GM12878 (cell line): ENCODE data around the gene SERHL2. TPM values are rescaled to one million over a fixed set of nuclear protein-coding genes. Genes with fewer than 3 reads are reported as not detected.

ENCODE experiments used
- BRCA1 ChIP-seq: IDR thresholded peaks from 2 replicates; pipeline ENCODE4 v1.6.1; 2011; ENCODE audit warnings: low read depth, low read length, improper control_type of control experiment
- CBX3 ChIP-seq: fragments of 200-600 bp; sonication (generic); IDR thresholded peaks from 2 replicates; pipeline ENCODE4 v1.6.1; 2016; ENCODE audit warnings: low read depth, borderline replicate concordance
- CHD2 ChIP-seq: IDR thresholded peaks from 2 replicates; pipeline ENCODE4 v1.6.1; 2011; ENCODE audit warnings: low read depth, low read length, improper control_type of control experiment, borderline replicate concordance
- CREM ChIP-seq: IDR thresholded peaks from 2 replicates; pipeline ENCODE4 v1.6.1; 2014; ENCODE audit warnings: antibody characterized with exemption, low read depth
- DPF2 ChIP-seq: fragments of 450-650 bp; IDR thresholded peaks from 2 replicates; pipeline ENCODE4 v1.6.1; 2017; ENCODE audit warnings: mild to moderate bottlenecking
- EP300 ChIP-seq, 2 experiments: fragments of 150-350 bp in 1 of 2; IDR thresholded peaks; 2 replicates each; pipeline ENCODE4 v1.6.1; 2011 to 2012; ENCODE audit warnings: low read depth in 2 of 2, low read length in 2 of 2, borderline replicate concordance in 1 of 2, improper control_type of control experiment in 1 of 2, inconsistent platforms in 1 of 2; ENCODE audit not compliant: control insufficient read depth in 1 of 2
- LARP7 ChIP-seq: fragments of 450-650 bp; IDR thresholded peaks from 2 replicates; pipeline ENCODE4 v1.6.1; 2017; ENCODE audit warnings: mild to moderate bottlenecking
- MYB ChIP-seq: fragments of 150-350 bp; IDR thresholded peaks from 2 replicates; pipeline ENCODE4 v1.6.1; 2014; ENCODE audit warnings: mild to moderate bottlenecking, low read depth, low read length, borderline replicate concordance
- MYC ChIP-seq: IDR thresholded peaks from 2 replicates; pipeline ENCODE4 v1.6.1; 2011; ENCODE audit warnings: mild to moderate bottlenecking, low read length, moderate library complexity, inconsistent platforms; ENCODE audit not compliant: insufficient read depth, insufficient replicate concordance, insufficient read length, severe bottlenecking
- NR2F1 ChIP-seq: fragments of 450-650 bp; conservative IDR thresholded peaks from 2 replicates; pipeline ENCODE4 v1.6.1; 2017; ENCODE audit warnings: mild to moderate bottlenecking
- PAX5 ChIP-seq: IDR thresholded peaks from 2 replicates; pipeline ENCODE4 v1.6.1; 2011; ENCODE audit warnings: low read depth, low read length, borderline replicate concordance
- PML ChIP-seq: IDR thresholded peaks from 2 replicates; pipeline ENCODE4 v1.6.1; 2012; ENCODE audit warnings: low read length, inconsistent platforms
- RELA ChIP-seq: fragments of 450-650 bp; IDR thresholded peaks from 2 replicates; pipeline ENCODE4 v1.8.0; 2014; ENCODE audit warnings: borderline replicate concordance; ENCODE audit not compliant: partially characterized antibody
- SPI1 ChIP-seq: IDR thresholded peaks from 2 replicates; pipeline ENCODE4 v1.6.1; 2011; ENCODE audit warnings: low read depth, mild to moderate bottlenecking, low read length, moderate library complexity, borderline replicate concordance; ENCODE audit not compliant: insufficient read depth
- STAT1 ChIP-seq: fragments of 450-650 bp; conservative IDR thresholded peaks from 2 replicates; pipeline ENCODE4 v1.6.1; 2014; ENCODE audit warnings: antibody characterized with exemption, mild to moderate bottlenecking
- SUPT20H ChIP-seq: IDR thresholded peaks from 2 replicates; pipeline ENCODE4 v1.6.1; 2011; ENCODE audit warnings: low read depth, mild to moderate bottlenecking, low read length, moderate library complexity, borderline replicate concordance; ENCODE audit not compliant: control insufficient read depth
- TAF1 ChIP-seq: IDR thresholded peaks from 2 replicates; pipeline ENCODE4 v1.6.1; 2011; ENCODE audit warnings: mild to moderate bottlenecking, low read depth, low read length, borderline replicate concordance
- TCF12 ChIP-seq: IDR thresholded peaks from 2 replicates; pipeline ENCODE4 v1.6.1; 2011; ENCODE audit warnings: low read depth, mild to moderate bottlenecking, low read length
- YBX1 ChIP-seq: fragments of 450-650 bp; IDR thresholded peaks from 2 replicates; pipeline ENCODE4 v1.6.1; 2016; ENCODE audit warnings: antibody characterized with exemption
- ZBED1 ChIP-seq: IDR thresholded peaks from 2 replicates; pipeline ENCODE4 v1.6.1; 2016; ENCODE audit warnings: borderline replicate concordance
- ZNF217 ChIP-seq: fragments of 450-650 bp; IDR thresholded peaks from 2 replicates; pipeline ENCODE4 v1.6.1; 2017; ENCODE audit warnings: antibody characterized with exemption, mild to moderate bottlenecking
- ZNF622 ChIP-seq: fragments of 450-650 bp; IDR thresholded peaks from 2 replicates; pipeline ENCODE4 v1.6.1; 2017; ENCODE audit warnings: mild to moderate bottlenecking, inconsistent platforms
- polyA plus RNA-seq, 11 experiments: library from polyadenylated mRNA; depleted of rRNA in 4 of 11; unstranded in 6 of 11; stranded (reverse) in 5 of 11; fragments of >200 nt; fragmentation: Nextera tagmentation in 4 of 11; fragmentation: Illumina TruSeq in 1 of 11; extraction: Ambion mirVana in 4 of 11; extraction: Trizol in 1 of 11; gene quantifications; 1 replicate in 1 of 11; 2 replicates in 10 of 11; pipeline versions ENCODE4 v1.2.1 to v1.2.3, GENCODE V29; 2011 to 2016; ENCODE audit warnings: inconsistent platforms in 2 of 11, missing spikeins in 2 of 11, low read depth in 1 of 11
- total RNA-seq, 4 experiments: library from RNA; depleted of rRNA in 3 of 4; stranded (reverse); fragments of >200 nt in 3 of 4; fragmentation: Illumina TruSeq in 1 of 4; extraction: Trizol in 1 of 4; gene quantifications; 2 replicates each; pipeline versions ENCODE4 v1.2.1 to v1.2.3, GENCODE V29; 2013 to 2021
- TF ChIP-seq, protein P1 (sequence below): fragments of 150-350 bp; IDR thresholded peaks from 2 replicates; pipeline ENCODE4 v1.6.1; 2014; ENCODE audit warnings: mild to moderate bottlenecking, low read depth, low read length
- TF ChIP-seq, protein P2 (sequence below): IDR thresholded peaks from 2 replicates; pipeline ENCODE4 v1.6.1; 2012; ENCODE audit warnings: low read length, inconsistent platforms
- TF ChIP-seq, protein P3 (sequence below): fragments of 150-350 bp; IDR thresholded peaks from 2 replicates; pipeline ENCODE4 v1.6.1; 2016; ENCODE audit warnings: low read depth, low read length

Gene SERHL2
- total and polyA plus RNA-seq, 10 of the 15 experiments (the other 5 are each of a cell fraction or from before 2014, with no cell fraction given), result 0.63 to 2.0 (median 1.2) TPM

DNA sequence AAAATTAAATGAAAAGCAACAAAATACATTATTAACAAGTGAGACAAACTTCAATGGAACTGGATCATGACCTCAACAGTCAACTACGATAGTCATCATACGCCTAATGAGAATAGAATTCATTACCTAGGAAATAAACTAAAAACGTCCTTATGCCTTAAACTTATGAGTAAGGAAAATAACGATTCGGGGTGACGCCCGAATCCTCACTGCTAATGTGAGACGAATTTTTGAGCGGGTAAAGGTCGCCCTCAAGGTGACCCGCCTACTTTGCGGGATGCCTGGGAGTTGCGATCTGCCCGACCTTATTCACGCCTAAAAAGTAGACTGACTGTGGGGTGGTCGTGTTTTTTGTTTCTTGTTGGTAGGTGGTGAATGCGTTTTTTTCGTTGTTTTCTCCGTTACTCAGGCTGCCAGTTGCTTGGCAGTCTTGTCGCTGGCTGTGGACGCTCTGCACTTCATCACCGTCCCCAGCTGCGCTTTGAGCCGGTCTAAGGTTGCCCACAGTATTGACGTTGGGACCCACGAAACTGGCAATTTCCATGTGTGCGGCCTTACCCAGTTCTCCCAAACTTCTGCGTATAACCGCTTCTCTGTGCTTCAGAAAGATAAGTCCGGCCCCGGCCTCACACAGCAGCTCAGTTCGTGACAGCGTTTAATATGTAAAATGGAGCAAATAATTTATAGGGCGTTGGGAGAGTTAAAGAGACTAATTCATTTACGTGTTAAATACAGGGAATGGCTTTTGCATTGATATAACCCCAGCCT lies 61.5 kb downstream of the SERHL2 start (continued):
- peak; percentile 100 for TF ChIP-seq PML
- no peak for TF ChIP-seq SPI1
- peak in 1 of 2 experiments; percentile 59; a peak in 2 of 4 replicates for TF ChIP-seq EP300 (IDR thresholded peaks at IDR 0.05; ENCODE audit: borderline replicate concordance in 1 of 2, control insufficient read depth in 1 of 2, low read depth in 2 of 2, low read length in 2 of 2)
- no peak for TF ChIP-seq CHD2
- peak; percentile 94 for TF ChIP-seq CREM
- peak; percentile 94 for TF ChIP-seq NR2F1
- peak; percentile 87 for TF ChIP-seq TAF1
- peak; percentile 100 for TF ChIP-seq ZBED1
- TF ChIP-seq, protein P1, sequence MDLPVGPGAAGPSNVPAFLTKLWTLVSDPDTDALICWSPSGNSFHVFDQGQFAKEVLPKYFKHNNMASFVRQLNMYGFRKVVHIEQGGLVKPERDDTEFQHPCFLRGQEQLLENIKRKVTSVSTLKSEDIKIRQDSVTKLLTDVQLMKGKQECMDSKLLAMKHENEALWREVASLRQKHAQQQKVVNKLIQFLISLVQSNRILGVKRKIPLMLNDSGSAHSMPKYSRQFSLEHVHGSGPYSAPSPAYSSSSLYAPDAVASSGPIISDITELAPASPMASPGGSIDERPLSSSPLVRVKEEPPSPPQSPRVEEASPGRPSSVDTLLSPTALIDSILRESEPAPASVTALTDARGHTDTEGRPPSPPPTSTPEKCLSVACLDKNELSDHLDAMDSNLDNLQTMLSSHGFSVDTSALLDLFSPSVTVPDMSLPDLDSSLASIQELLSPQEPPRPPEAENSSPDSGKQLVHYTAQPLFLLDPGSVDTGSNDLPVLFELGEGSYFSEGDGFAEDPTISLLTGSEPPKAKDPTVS, result no peak; the same call in 1 of the 2 replicates
- TF ChIP-seq TCF12, result peak; percentile 95
- peak; percentile 98 for TF ChIP-seq LARP7
- no peak for TF ChIP-seq ZNF622
- TF ChIP-seq, protein P2, sequence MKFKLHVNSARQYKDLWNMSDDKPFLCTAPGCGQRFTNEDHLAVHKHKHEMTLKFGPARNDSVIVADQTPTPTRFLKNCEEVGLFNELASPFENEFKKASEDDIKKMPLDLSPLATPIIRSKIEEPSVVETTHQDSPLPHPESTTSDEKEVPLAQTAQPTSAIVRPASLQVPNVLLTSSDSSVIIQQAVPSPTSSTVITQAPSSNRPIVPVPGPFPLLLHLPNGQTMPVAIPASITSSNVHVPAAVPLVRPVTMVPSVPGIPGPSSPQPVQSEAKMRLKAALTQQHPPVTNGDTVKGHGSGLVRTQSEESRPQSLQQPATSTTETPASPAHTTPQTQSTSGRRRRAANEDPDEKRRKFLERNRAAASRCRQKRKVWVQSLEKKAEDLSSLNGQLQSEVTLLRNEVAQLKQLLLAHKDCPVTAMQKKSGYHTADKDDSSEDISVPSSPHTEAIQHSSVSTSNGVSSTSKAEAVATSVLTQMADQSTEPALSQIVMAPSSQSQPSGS, result peak; percentile 100
- 0 out of 2 replicates have a peak, but pooled peaks have one; percentile 15 for TF ChIP-seq ZNF217
- TF ChIP-seq BRCA1, result peak; percentile 35; the same call in 1 of the 2 replicates
- TF ChIP-seq CBX3, result no peak
- no peak for TF ChIP-seq MYC
- TF ChIP-seq STAT1, result peak; percentile 78; the same call in 1 of the 2 replicates
- TF ChIP-seq, protein P3, sequence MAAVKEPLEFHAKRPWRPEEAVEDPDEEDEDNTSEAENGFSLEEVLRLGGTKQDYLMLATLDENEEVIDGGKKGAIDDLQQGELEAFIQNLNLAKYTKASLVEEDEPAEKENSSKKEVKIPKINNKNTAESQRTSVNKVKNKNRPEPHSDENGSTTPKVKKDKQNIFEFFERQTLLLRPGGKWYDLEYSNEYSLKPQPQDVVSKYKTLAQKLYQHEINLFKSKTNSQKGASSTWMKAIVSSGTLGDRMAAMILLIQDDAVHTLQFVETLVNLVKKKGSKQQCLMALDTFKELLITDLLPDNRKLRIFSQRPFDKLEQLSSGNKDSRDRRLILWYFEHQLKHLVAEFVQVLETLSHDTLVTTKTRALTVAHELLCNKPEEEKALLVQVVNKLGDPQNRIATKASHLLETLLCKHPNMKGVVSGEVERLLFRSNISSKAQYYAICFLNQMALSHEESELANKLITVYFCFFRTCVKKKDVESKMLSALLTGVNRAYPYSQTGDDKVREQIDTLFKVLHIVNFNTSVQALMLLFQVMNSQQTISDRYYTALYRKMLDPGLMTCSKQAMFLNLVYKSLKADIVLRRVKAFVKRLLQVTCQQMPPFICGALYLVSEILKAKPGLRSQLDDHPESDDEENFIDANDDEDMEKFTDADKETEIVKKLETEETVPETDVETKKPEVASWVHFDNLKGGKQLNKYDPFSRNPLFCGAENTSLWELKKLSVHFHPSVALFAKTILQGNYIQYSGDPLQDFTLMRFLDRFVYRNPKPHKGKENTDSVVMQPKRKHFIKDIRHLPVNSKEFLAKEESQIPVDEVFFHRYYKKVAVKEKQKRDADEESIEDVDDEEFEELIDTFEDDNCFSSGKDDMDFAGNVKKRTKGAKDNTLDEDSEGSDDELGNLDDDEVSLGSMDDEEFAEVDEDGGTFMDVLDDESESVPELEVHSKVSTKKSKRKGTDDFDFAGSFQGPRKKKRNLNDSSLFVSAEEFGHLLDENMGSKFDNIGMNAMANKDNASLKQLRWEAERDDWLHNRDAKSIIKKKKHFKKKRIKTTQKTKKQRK, result peak; percentile 47; the same call in 1 of the 2 replicates
- TF ChIP-seq PAX5, result peak; percentile 94
- TF ChIP-seq RELA, result peak; percentile 46
- peak; percentile 91 for TF ChIP-seq MYB
- no peak for TF ChIP-seq SUPT20H
- TF ChIP-seq YBX1, result no peak
- TF ChIP-seq DPF2, result peak; percentile 90
